HepG2 (cell line): Measurements from ENCODE around the gene ACACB.

Source experiments
- FOXM1 ChIP-seq: sonication (generic); formaldehyde crosslinking; IDR thresholded peaks from 2 replicates; pipeline ENCODE4 v1.5.0; 2020; ENCODE audit warnings: missing genetic modification reagents
- HMG20B ChIP-seq: conservative IDR thresholded peaks from 2 replicates; pipeline ENCODE4 v1.6.1; 2016; ENCODE audit warnings: missing genetic modification reagents, missing compliant biosample characterization
- JUNB ChIP-seq: sonication (generic); formaldehyde crosslinking; IDR thresholded peaks from 2 replicates; pipeline ENCODE4 v1.8.0; 2022; ENCODE audit warnings: missing genetic modification reagents, mild to moderate bottlenecking, borderline replicate concordance
- MAFK ChIP-seq, 2 experiments: IDR thresholded peaks in 1 of 2; conservative IDR thresholded peaks in 1 of 2; 2 replicates each; pipeline ENCODE4 v1.6.1; 2011; ENCODE audit warnings: improper control_type of control experiment in 2 of 2, low read length in 2 of 2
- RNF2 ChIP-seq: fragments of 450-650 bp; conservative IDR thresholded peaks from 2 replicates; pipeline ENCODE4 v1.6.1; 2016; ENCODE audit warnings: low read depth
- SRF ChIP-seq: IDR thresholded peaks from 2 replicates; pipeline ENCODE4 v1.6.1; 2011; ENCODE audit warnings: mild to moderate bottlenecking, low read depth, low read length, moderate library complexity
- ZNF674 ChIP-seq: sonication (generic); formaldehyde crosslinking; IDR thresholded peaks from 2 replicates; pipeline ENCODE4 v1.5.0; 2020; ENCODE audit warnings: low read depth, mild to moderate bottlenecking, missing genetic modification reagents
- TF ChIP-seq, protein P1 (sequence below): IDR thresholded peaks from 2 replicates; pipeline ENCODE4 v1.6.1; 2016; ENCODE audit warnings: missing compliant biosample characterization, missing genetic modification reagents, borderline replicate concordance

DNA sequence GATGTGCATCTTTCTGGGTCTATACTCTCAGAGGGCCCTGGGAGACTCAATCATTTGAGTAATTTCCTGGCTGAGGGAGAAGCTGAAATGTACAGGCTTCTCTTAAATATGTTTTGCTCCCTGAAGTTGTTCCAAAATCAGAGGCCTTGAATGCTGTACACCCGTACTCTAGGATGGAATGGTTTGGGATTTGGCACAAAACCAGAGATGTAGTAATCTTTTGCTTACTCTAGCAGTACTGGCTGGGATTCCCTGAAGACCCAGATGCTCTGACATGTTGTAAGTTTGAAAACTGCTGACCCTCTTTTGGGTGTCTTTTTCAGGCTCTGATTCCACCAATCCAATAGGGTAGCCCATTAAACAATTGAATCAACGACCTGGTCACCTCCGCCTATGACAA, 10.4 kb downstream of the ACACB start:
- no peak for TF ChIP-seq FOXM1 (CRISPR knock-in tag)
- TF ChIP-seq, protein P1, sequence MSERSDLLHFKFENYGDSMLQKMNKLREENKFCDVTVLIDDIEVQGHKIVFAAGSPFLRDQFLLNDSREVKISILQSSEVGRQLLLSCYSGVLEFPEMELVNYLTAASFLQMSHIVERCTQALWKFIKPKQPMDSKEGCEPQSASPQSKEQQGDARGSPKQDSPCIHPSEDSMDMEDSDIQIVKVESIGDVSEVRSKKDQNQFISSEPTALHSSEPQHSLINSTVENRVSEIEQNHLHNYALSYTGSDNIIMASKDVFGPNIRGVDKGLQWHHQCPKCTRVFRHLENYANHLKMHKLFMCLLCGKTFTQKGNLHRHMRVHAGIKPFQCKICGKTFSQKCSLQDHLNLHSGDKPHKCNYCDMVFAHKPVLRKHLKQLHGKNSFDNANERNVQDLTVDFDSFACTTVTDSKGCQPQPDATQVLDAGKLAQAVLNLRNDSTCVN (CRISPR knock-in tag): no peak
- no peak for TF ChIP-seq ZNF674 (CRISPR knock-in tag)
- no peak for TF ChIP-seq SRF
- TF ChIP-seq HMG20B (CRISPR knock-in tag): no peak
- no peak for TF ChIP-seq JUNB
- TF ChIP-seq MAFK (conservative IDR thresholded peaks at IDR 0.05 in 1 of 2, IDR thresholded peaks at IDR 0.05 in 1 of 2; ENCODE audit: low read length in 2 of 2): no peak
- no peak for TF ChIP-seq RNF2
